Spleen (tissue), 11 donors: ENCODE measurements around the gene FAR2. TPM values are rescaled to one million over a fixed set of nuclear protein-coding genes. Genes with fewer than 3 reads are reported as not detected.

ENCODE experiments used
- DNase-seq: peaks from one replicate; pipeline ENCODE4 v3.0.0-alpha.2; 2020
- H3K27ac ChIP-seq, 8 donors: fragments of 200-600 bp; sonication (generic) in 7 of 8; 1 replicate in 4 of 8; 2 replicates in 4 of 8; pipeline versions ENCODE4 v1.5.0 to v1.8.0; 2016 to 2021; ENCODE audit warnings: inconsistent platforms in 4 of 8, mild to moderate bottlenecking in 4 of 8, moderate library complexity in 1 of 8
- H3K27me3 ChIP-seq, 7 donors: fragments of 200-600 bp; sonication (generic) in 6 of 7; replicated peaks in 1 of 7; 1 replicate in 4 of 7; 2 replicates in 3 of 7; pipeline versions ENCODE4 v1.5.0 to v1.8.0; 2016 to 2021; ENCODE audit warnings: inconsistent platforms in 3 of 7, mild to moderate bottlenecking in 1 of 7
- H3K36me3 ChIP-seq, 6 donors: fragments of 200-600 bp; sonication (generic) in 5 of 6; 1 replicate in 4 of 6; 2 replicates in 2 of 6; pipeline versions ENCODE4 v1.5.0 to v1.8.0; 2016 to 2021; ENCODE audit warnings: inconsistent platforms in 2 of 6
- H3K4me1 ChIP-seq, 6 donors: fragments of 200-600 bp; sonication (generic) in 5 of 6; 1 replicate in 3 of 6; 2 replicates in 3 of 6; pipeline versions ENCODE4 v1.5.0 to v1.8.0; 2016 to 2021; ENCODE audit warnings: inconsistent platforms in 3 of 6
- H3K4me3 ChIP-seq, 8 donors: fragments of 200-600 bp; sonication (generic) in 7 of 8; 1 replicate in 4 of 8; 2 replicates in 4 of 8; pipeline versions ENCODE4 v1.5.0 to v1.8.0; 2016 to 2021; ENCODE audit warnings: inconsistent platforms in 4 of 8, mild to moderate bottlenecking in 4 of 8, moderate library complexity in 2 of 8
- H3K9me3 ChIP-seq, 8 donors: fragments of 200-600 bp; sonication (generic) in 7 of 8; 1 replicate in 4 of 8; 2 replicates in 4 of 8; pipeline versions ENCODE4 v1.5.0 to v1.8.0; 2016 to 2021; ENCODE audit warnings: inconsistent platforms in 4 of 8
- CTCF ChIP-seq, 11 experiments: fragments of 200-600 bp in 7 of 11; fragments of 450-650 bp in 4 of 11; sonication (generic) in 4 of 11; IDR thresholded peaks in 8 of 11; conservative IDR thresholded peaks in 3 of 11; 1 replicate in 7 of 11; 2 replicates in 4 of 11; pipeline versions ENCODE4 v1.4.0 to v1.8.0; 2016 to 2021; ENCODE audit warnings: antibody characterized with exemption in 11 of 11, inconsistent platforms in 4 of 11, mild to moderate bottlenecking in 1 of 11
- POLR2A ChIP-seq, 3 donors: fragments of 450-650 bp; IDR thresholded peaks; one replicate each; pipeline ENCODE4 v1.5.1; 2017; ENCODE audit warnings: antibody characterized with exemption in 3 of 3, mild to moderate bottlenecking in 1 of 3
- POLR2AphosphoS5 ChIP-seq, 3 donors: sonication (generic); formaldehyde crosslinking; IDR thresholded peaks; one replicate each; pipeline ENCODE4 v1.5.1; 2017; ENCODE audit warnings: antibody characterized with exemption in 3 of 3
- WGBS, 5 donors: extraction: QIAGEN DNeasy Blood & Tissue Kit in 3 of 5; methylation state at CpG; one replicate each; pipeline versions ENCODE4 v1.1.5 to v1.1.7; 2013 to 2018; 5-methylcytosine and 5-hydroxymethylcytosine counted together
- intact Hi-C: fragments of 100-400 bp; cut with DNase I; formaldehyde crosslinking; loops from one replicate; pipeline ENCODE4 v1.15.0; 2023; ENCODE audit warnings: low total_unique reads
- polyA plus RNA-seq, 3 donors: library from polyadenylated mRNA; stranded (reverse); fragments of 200-250 nt; gene quantifications; one replicate each; pipeline ENCODE4 v1.2.1, GENCODE V29; 2013
- total RNA-seq, 7 donors: library from RNA; depleted of rRNA in 3 of 7; stranded (reverse); fragments of >200 nt in 3 of 7; fragmentation: NEBNext Ultra II Directional in 4 of 7; extraction: Animal tissue kit (Norgen Biotek cat#: 25700) in 4 of 7; gene quantifications; one replicate each; pipeline versions ENCODE4 v1.1.0 to v1.2.1, GENCODE V29; 2016 to 2021
- donor health status: healthy with polysubstance abuse.
- donor health status: DM: no; HTN: no; CAD: no; lungs with moderate emphysema.
- donor health status: DM: no; HTN: no; CAD: no.
- donor health status: Bipolar disorder and iron deficiency.
- donor health status: healthy.
- donor health status: DM: no; HTN: no; CAD: no.
- donor health status: DM: yes; HTN: yes; CAD: no.

FAR2 gene
- total and polyA plus RNA-seq, 10 donors, result 2.9 to 51.8 (median 29.2) TPM

- H3K27ac ChIP-seq, result no peak overlapping the region
- H3K4me1 ChIP-seq, result no peaks in the 10 kb centered on the region
- DNase-seq, result no peak
- H3K27me3 ChIP-seq, result no peaks in the 10 kb centered on the region
- WGBS, 5 donors, result 51 to 95% (median 91%) methylated on average over 4 of the region's 4 CpGs
- TF ChIP-seq POLR2AphosphoS5 (IDR thresholded peaks at IDR 0.05) (no peak), CTCF (IDR thresholded peaks at IDR 0.05 in 8 of 11, conservative IDR thresholded peaks at IDR 0.05 in 3 of 11) (peak in 4 of 11 experiments; percentile 14 to 39 (median 20)), POLR2A (IDR thresholded peaks at IDR 0.05) (no peak)
- peaks cover 0 to 60% (median 1%) of the 10 kb centered on the region in 6 donors for H3K36me3 ChIP-seq
- intact Hi-C loops, result no loop called here
- H3K9me3 ChIP-seq, result no peaks in the 10 kb centered on the region
- no peak overlapping the region for H3K4me3 ChIP-seq
Measured at GRCh38 chr12:29309320-29309902, 160.3 kb downstream of the FAR2 start.

- Histone ChIP-seq H3K4me1 (no peaks in the 10 kb centered on the region), H3K27me3 (no peaks in the 10 kb centered on the region), H3K9me3 (no peaks in the 10 kb centered on the region), H3K27ac (no peak overlapping the region), H3K4me3 (no peak overlapping the region), H3K36me3 (peaks cover 0 to 54% (median 1%) of the 10 kb centered on the region in 6 donors)
- WGBS, 5 donors, result 92 to 99% (median 96%) methylated on average over 4 of the region's 4 CpGs
- no peak for TF ChIP-seq POLR2AphosphoS5 (IDR thresholded peaks at IDR 0.05)
- no peak for DNase-seq
- intact Hi-C loops, result no loop called here
Measured at GRCh38 chr12:29310899-29311298, 161.8 kb downstream of the FAR2 start.

- no peaks in the 10 kb centered on the region for H3K27me3 ChIP-seq
- no peaks in the 10 kb centered on the region for H3K9me3 ChIP-seq
- WGBS, 5 donors, result 30 to 75% (median 66%) methylated on average over 2 of the region's 2 CpGs
- H3K4me3 ChIP-seq, result no peak overlapping the region
- no peak for DNase-seq
- H3K27ac ChIP-seq, result no peak overlapping the region
- H3K4me1 ChIP-seq, result peaks cover 0 to 9% (median 5%) of the 10 kb centered on the region in 6 donors
- intact Hi-C loops, result no loop called here
- H3K36me3 ChIP-seq, result peaks cover 0 to 49% (median 0%) of the 10 kb centered on the region in 6 donors
- no peak for TF ChIP-seq POLR2A (IDR thresholded peaks at IDR 0.05)
- TF ChIP-seq POLR2AphosphoS5 (IDR thresholded peaks at IDR 0.05), result no peak
- TF ChIP-seq CTCF (IDR thresholded peaks at IDR 0.05 in 8 of 11, conservative IDR thresholded peaks at IDR 0.05 in 3 of 11), result no peak
Measured at GRCh38 chr12:29314416-29314815, 165.3 kb downstream of the FAR2 start.

GRCh38 chr12:29316752-29317151 is 167.7 kb downstream of the FAR2 start:
- intact Hi-C loops, result loop anchor here (5.0 kb wide), 2 partner anchors 229 to 244 kb away; no protein-coding TSS in a partner anchor
- TF ChIP-seq POLR2AphosphoS5 (IDR thresholded peaks at IDR 0.05), result no peak
- no peak for TF ChIP-seq POLR2A (IDR thresholded peaks at IDR 0.05)
- DNase-seq, result no peak
- H3K9me3 ChIP-seq, result no peaks in the 10 kb centered on the region
- no peak overlapping the region for H3K27ac ChIP-seq
- H3K27me3 ChIP-seq, result no peaks in the 10 kb centered on the region
- WGBS, 5 donors, result 41 to 88% (median 76%) methylated on average over 4 of the region's 4 CpGs
- H3K4me1 ChIP-seq, result peaks cover 0 to 9% (median 5%) of the 10 kb centered on the region in 6 donors
- H3K4me3 ChIP-seq, result no peak overlapping the region
- H3K36me3 ChIP-seq, result peaks cover 0 to 56% (median 0%) of the 10 kb centered on the region in 6 donors

GRCh38 chr12:29317556-29318363 is 168.7 kb downstream of the FAR2 start:
- no peaks in the 10 kb centered on the region for H3K27me3 ChIP-seq
- H3K4me3 ChIP-seq, result no peak overlapping the region
- TF ChIP-seq POLR2AphosphoS5 (IDR thresholded peaks at IDR 0.05) (peak in 1 of 3 donors; percentile 37), CTCF (IDR thresholded peaks at IDR 0.05 in 8 of 11, conservative IDR thresholded peaks at IDR 0.05 in 3 of 11) (peak; percentile 50 to 92 (median 74)), POLR2A (IDR thresholded peaks at IDR 0.05) (no peak)
- intact Hi-C loops, result loop anchor here (5.0 kb wide), 2 partner anchors 230 to 245 kb away; no protein-coding TSS in a partner anchor
- H3K36me3 ChIP-seq, result peaks cover 0 to 56% (median 5%) of the 10 kb centered on the region in 6 donors
- H3K4me1 ChIP-seq, result peaks cover 0 to 9% (median 5%) of the 10 kb centered on the region in 6 donors
- H3K9me3 ChIP-seq, result no peaks in the 10 kb centered on the region
- 15 to 36% (median 27%) methylated on average over 8 of the region's 8 CpGs for WGBS, 5 donors
- no peak for DNase-seq
- H3K27ac ChIP-seq, result no peak overlapping the region
